IMR-90 (cell line): Measurements from ENCODE around the gene BCL2. TPM values are rescaled to one million over a fixed set of nuclear protein-coding genes. Genes with fewer than 3 reads are reported as not detected.

Experiments used
- ATAC-seq: fragments of 200-7000 bp; cut with Tn5 transposase; 2 replicates; pipeline ENCODE4 v1.9.1; 2020; ENCODE audit warnings: low read depth, mild to moderate bottlenecking, moderate library complexity
- BruUV-seq: library from RNA; stranded (reverse); fragments of 400-500 nt; replicated peaks from 2 replicates; lab custom pipeline; 2021; lab: Mats Ljungman, UMichigan
- CTCF ChIA-PET: fragments of 300-600 bp; formaldehyde crosslinking; extraction: SDS; loops from one replicate; lab custom pipeline; 2021; ENCODE audit warnings: antibody characterized with exemption; lab: Yijun Ruan, JAX
- POLR2A ChIA-PET: fragments of 300-600 bp; sonication (Branson Sonifier 250); formaldehyde crosslinking; loops from one replicate; lab custom pipeline; 2022; ENCODE audit warnings: antibody characterized with exemption; ENCODE audit not compliant: unreplicated experiment; lab: Charles Lee
- DNase-seq: peaks from one replicate; pipeline ENCODE4 v3.0.0; 2013
- H2AFZ ChIP-seq: replicated peaks from 2 replicates; pipeline ENCODE3; 2013; ENCODE audit warnings: low read length, mild to moderate bottlenecking; ENCODE audit not compliant: poor library complexity
- H2AK5ac ChIP-seq: 2 replicates; pipeline ENCODE4 v1.6.1; 2013; ENCODE audit warnings: low read depth, low read length, inconsistent platforms
- H2AK9ac ChIP-seq: replicated peaks from 2 replicates; pipeline ENCODE3; 2013; ENCODE audit warnings: mild to moderate bottlenecking, low read depth, low read length, moderate library complexity; ENCODE audit not compliant: poor library complexity
- H2BK120ac ChIP-seq: 2 replicates; pipeline ENCODE4 v1.6.1; 2013; ENCODE audit warnings: low read depth, low read length, inconsistent platforms
- H2BK15ac ChIP-seq: 3 replicates; pipeline ENCODE4 v1.6.1; 2013; ENCODE audit warnings: low read depth, low read length, inconsistent platforms
- H2BK20ac ChIP-seq: 2 replicates; pipeline ENCODE4 v1.6.1; 2013; ENCODE audit warnings: low read depth, mild to moderate bottlenecking, inconsistent platforms, low read length, moderate library complexity
- H2BK5ac ChIP-seq: 2 replicates; pipeline ENCODE4 v1.6.1; 2013; ENCODE audit warnings: mild to moderate bottlenecking, low read depth, low read length, inconsistent platforms; ENCODE audit not compliant: poor library complexity, severe bottlenecking
- H3K14ac ChIP-seq: replicated peaks from 2 replicates; pipeline ENCODE4 v1.6.1; 2013; ENCODE audit warnings: low read depth, low read length, inconsistent platforms
- H3K18ac ChIP-seq: 2 replicates; pipeline ENCODE4 v1.6.1; 2013; ENCODE audit warnings: low read depth, low read length, control low read depth
- H3K23ac ChIP-seq: 2 replicates; pipeline ENCODE4 v1.6.1; 2013; ENCODE audit warnings: low read depth, low read length, inconsistent platforms
- H3K27ac ChIP-seq: 2 replicates; pipeline ENCODE4 v1.5.1; 2013; ENCODE audit warnings: mild to moderate bottlenecking, control low read depth, low read length; ENCODE audit not compliant: insufficient read depth
- H3K27me3 ChIP-seq: 2 replicates; pipeline ENCODE4 v1.6.1; 2013; ENCODE audit warnings: low read length; ENCODE audit not compliant: control insufficient read depth, insufficient read depth
- H3K36me3 ChIP-seq: 2 replicates; pipeline ENCODE4 v1.6.1; 2013; ENCODE audit warnings: low read length, mixed read lengths; ENCODE audit not compliant: control insufficient read depth, insufficient read depth
- H3K4ac ChIP-seq: 2 replicates; pipeline ENCODE4 v1.6.1; 2013; ENCODE audit warnings: low read depth, low read length, inconsistent platforms
- H3K4me1 ChIP-seq: 2 replicates; pipeline ENCODE4 v1.6.1; 2013; ENCODE audit warnings: low read length, mixed read lengths; ENCODE audit not compliant: control insufficient read depth, insufficient read depth
- H3K4me2 ChIP-seq: 2 replicates; pipeline ENCODE4 v1.6.1; 2013; ENCODE audit warnings: low read depth, mild to moderate bottlenecking, control low read depth, low read length, moderate library complexity
- H3K4me3 ChIP-seq: 2 replicates; pipeline ENCODE4 v1.5.1; 2013; ENCODE audit warnings: low read depth, mild to moderate bottlenecking, control low read depth, low read length, moderate library complexity; ENCODE audit not compliant: insufficient read depth
- H3K56ac ChIP-seq: 2 replicates; pipeline ENCODE4 v1.6.1; 2013; ENCODE audit warnings: low read length, inconsistent platforms; ENCODE audit not compliant: insufficient read depth; ENCODE audit errors: extremely low read depth
- H3K79me1 ChIP-seq, 2 experiments: 2 replicates each; pipeline ENCODE4 v1.6.1; 2013; ENCODE audit warnings: low read length in 2 of 2, inconsistent platforms in 1 of 2, low read depth in 1 of 2
- H3K9ac ChIP-seq: 2 replicates; pipeline ENCODE4 v1.6.1; 2013; ENCODE audit warnings: low read depth, low read length, control low read depth
- H3K9me1 ChIP-seq: 2 replicates; pipeline ENCODE4 v1.6.1; 2013; ENCODE audit warnings: low read length, inconsistent platforms; ENCODE audit not compliant: insufficient read depth
- H3K9me3 ChIP-seq: 2 replicates; pipeline ENCODE4 v1.6.1; 2013; ENCODE audit warnings: low read length; ENCODE audit not compliant: control insufficient read depth, insufficient read depth
- H4K20me1 ChIP-seq: 2 replicates; pipeline ENCODE4 v1.6.1; 2013; ENCODE audit warnings: low read length, inconsistent platforms; ENCODE audit not compliant: insufficient read depth
- H4K5ac ChIP-seq: 2 replicates; pipeline ENCODE4 v1.6.1; 2013; ENCODE audit warnings: mild to moderate bottlenecking, low read depth, low read length, control low read depth
- H4K8ac ChIP-seq, 2 experiments: 2 replicates each; pipeline ENCODE4 v1.6.1; 2013; ENCODE audit warnings: low read depth in 2 of 2, low read length in 2 of 2, control low read depth in 1 of 2, inconsistent platforms in 1 of 2
- H4K91ac ChIP-seq: 2 replicates; pipeline ENCODE4 v1.6.1; 2013; ENCODE audit warnings: low read depth, low read length, inconsistent platforms; ENCODE audit not compliant: insufficient read depth
- BHLHE40 ChIP-seq: fragments of 150-350 bp; IDR thresholded peaks from 2 replicates; pipeline ENCODE4 v1.6.1; 2016; ENCODE audit warnings: mild to moderate bottlenecking, low read depth, low read length
- CEBPB ChIP-seq: IDR thresholded peaks from 2 replicates; pipeline ENCODE4 v1.6.1; 2012; ENCODE audit warnings: low read depth, low read length, improper control_type of control experiment
- CHD1 ChIP-seq: IDR thresholded peaks from 2 replicates; pipeline ENCODE4 v1.6.1; 2012; ENCODE audit warnings: low read depth, low read length, improper control_type of control experiment
- FOS ChIP-seq: fragments of 150-350 bp; IDR thresholded peaks from 2 replicates; pipeline ENCODE4 v1.6.1; 2016; ENCODE audit warnings: low read depth, low read length
- MAFK ChIP-seq: IDR thresholded peaks from 2 replicates; pipeline ENCODE4 v1.6.1; 2012; ENCODE audit warnings: low read depth, low read length, improper control_type of control experiment
- MAZ ChIP-seq: IDR thresholded peaks from 2 replicates; pipeline ENCODE4 v1.6.1; 2012; ENCODE audit warnings: low read depth, mild to moderate bottlenecking, low read length, improper control_type of control experiment, moderate library complexity, borderline replicate concordance
- MXI1 ChIP-seq: IDR thresholded peaks from 2 replicates; pipeline ENCODE4 v1.6.1; 2012; ENCODE audit warnings: low read depth, mild to moderate bottlenecking, low read length, moderate library complexity, borderline replicate concordance
- NFE2L2 ChIP-seq: fragments of 150-350 bp; IDR thresholded peaks from 2 replicates; pipeline ENCODE4 v1.6.1; 2016; ENCODE audit warnings: low read depth, mild to moderate bottlenecking, low read length
- POLR2A ChIP-seq: IDR thresholded peaks from 2 replicates; pipeline ENCODE4 v1.6.1; 2012; ENCODE audit warnings: mild to moderate bottlenecking, low read depth, low read length
- RAD21 ChIP-seq: IDR thresholded peaks from 2 replicates; pipeline ENCODE4 v1.6.1; 2012; ENCODE audit warnings: low read length, improper control_type of control experiment
- RCOR1 ChIP-seq: IDR thresholded peaks from 2 replicates; pipeline ENCODE4 v1.6.1; 2012; ENCODE audit warnings: mild to moderate bottlenecking, low read length, improper control_type of control experiment; ENCODE audit not compliant: insufficient replicate concordance
- RFX5 ChIP-seq: IDR thresholded peaks from 2 replicates; pipeline ENCODE4 v1.8.0; 2012; ENCODE audit warnings: low read depth, mild to moderate bottlenecking, low read length, moderate library complexity
- SMC3 ChIP-seq: fragments of 150-350 bp; IDR thresholded peaks from 2 replicates; pipeline ENCODE4 v1.6.1; 2016; ENCODE audit warnings: low read depth, mild to moderate bottlenecking, antibody characterized with exemption, low read length, moderate library complexity
- WGBS, 2 experiments: methylation state at CpG; one replicate each; pipeline versions ENCODE4 v1.1.5 to v1.1.7; 2013; ENCODE audit warnings: missing lambda C conversion rate in 2 of 2; ENCODE audit not compliant: insufficient read length in 1 of 2; ENCODE audit errors: extremely low coverage in 2 of 2; 5-methylcytosine and 5-hydroxymethylcytosine counted together
- dilution Hi-C: fragments of 300-500 bp; cut with HindIII; formaldehyde crosslinking; loops from one replicate; pipeline ENCODE4 v1.14.3; 2018; ENCODE audit warnings: low sequenced_read_pairs; ENCODE audit not compliant: unreplicated experiment
- in situ Hi-C: fragments of 300-500 bp; cut with MboI; formaldehyde crosslinking; loops from 3 replicates; pipeline ENCODE4 v1.14.3; 2019; ENCODE audit warnings: low sequenced_read_pairs, inconsistent platforms, mixed read lengths
- intact Hi-C: fragments of 100-400 bp; cut with micrococcal nuclease; formaldehyde crosslinking; loops from 2 replicates; pipeline ENCODE4 v1.10.0; 2022
- polyA plus RNA-seq, 3 experiments: library from polyadenylated mRNA; depleted of rRNA; stranded (reverse); fragments of >200 nt; gene quantifications; 2 replicates each; pipeline ENCODE4 v1.2.3, GENCODE V29; 2012; ENCODE audit warnings: low replicate concordance in 1 of 3
- total RNA-seq: library from RNA; depleted of rRNA; stranded (reverse); fragments of >200 nt; gene quantifications from 2 replicates; pipeline ENCODE4 v1.2.3, GENCODE V29; 2012
- TF ChIP-seq, protein P1 (sequence below): fragments of 150-350 bp; IDR thresholded peaks from 2 replicates; pipeline ENCODE4 v1.6.1; 2016; ENCODE audit warnings: low read depth, mild to moderate bottlenecking, low read length, moderate library complexity, borderline replicate concordance
- TF ChIP-seq, protein P2 (sequence below): conservative IDR thresholded peaks from 2 replicates; pipeline ENCODE4 v1.5.1; 2012; ENCODE audit warnings: mild to moderate bottlenecking, low read depth, low read length, improper control_type of control experiment
- TF ChIP-seq, protein P3 (sequence below): fragments of 150-350 bp; IDR thresholded peaks from 2 replicates; pipeline ENCODE4 v1.6.1; 2017; ENCODE audit warnings: mild to moderate bottlenecking, antibody characterized with exemption, low read length, low read depth

BCL2 gene
- total and polyA plus RNA-seq, 2 of the 4 experiments (the other 2 are of a cell fraction): 0.24 to 0.54 TPM

DNA sequence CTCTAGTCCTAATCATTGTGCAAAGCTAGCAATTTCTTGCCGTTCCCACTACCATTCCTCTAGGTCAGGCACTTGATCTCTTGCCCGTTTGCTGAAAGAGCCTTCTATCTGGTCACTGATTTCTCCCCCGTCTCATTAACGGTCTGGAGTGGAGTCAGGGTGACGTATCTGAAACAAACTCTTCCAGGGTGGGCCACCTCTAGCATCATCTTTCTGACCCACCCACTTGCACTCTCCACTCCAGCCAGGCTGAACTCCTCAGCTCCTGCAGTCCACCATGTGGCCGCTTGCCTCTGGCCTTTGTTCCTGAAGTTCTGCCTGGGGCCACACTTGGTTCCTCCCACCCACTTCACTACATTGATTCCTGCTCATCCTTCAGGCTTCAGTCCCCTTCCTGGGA lies 13.3 kb downstream of the BCL2 start:
- Histone ChIP-seq H2BK20ac (no peak overlapping the region), H3K9me1 (no peaks in the 10 kb centered on the region), H2BK120ac (no peak overlapping the region), H3K36me3 (no peaks in the 10 kb centered on the region), H3K23ac (no peak overlapping the region), H3K14ac (no peak overlapping the region), H3K4me1 (no peaks in the 10 kb centered on the region), H3K27me3 (peaks cover 4% of the 10 kb centered on the region), H3K27ac (no peak overlapping the region), H3K4me3 (no peak overlapping the region), H2AK5ac (no peak overlapping the region), H3K9me3 (no peaks in the 10 kb centered on the region), H2AK9ac (no peak overlapping the region), H2AFZ (no peak overlapping the region), H2BK15ac (no peak overlapping the region), H3K56ac (no peak overlapping the region), H2BK5ac (no peak overlapping the region), H3K9ac (no peak overlapping the region), H4K91ac (no peak overlapping the region), H4K5ac (no peak overlapping the region), H3K4me2 (no peak overlapping the region), H3K18ac (no peak overlapping the region), H3K4ac (no peak overlapping the region), H4K8ac (no peak overlapping the region), H4K20me1 (no peaks in the 10 kb centered on the region), H3K79me1 (no peaks in the 10 kb centered on the region)
- intact Hi-C loops (no loop called here), in situ Hi-C loops (no loop called here), dilution Hi-C loops (no loop called here)
- DNase-seq (no peak), ATAC-seq (no peak)
- CTCF ChIA-PET: no interaction called here
- no peak for TF ChIP-seq BHLHE40
- no peak for TF ChIP-seq CHD1
- no peak for TF ChIP-seq MAFK
- no peak for TF ChIP-seq NFE2L2
- TF ChIP-seq, protein P1, sequence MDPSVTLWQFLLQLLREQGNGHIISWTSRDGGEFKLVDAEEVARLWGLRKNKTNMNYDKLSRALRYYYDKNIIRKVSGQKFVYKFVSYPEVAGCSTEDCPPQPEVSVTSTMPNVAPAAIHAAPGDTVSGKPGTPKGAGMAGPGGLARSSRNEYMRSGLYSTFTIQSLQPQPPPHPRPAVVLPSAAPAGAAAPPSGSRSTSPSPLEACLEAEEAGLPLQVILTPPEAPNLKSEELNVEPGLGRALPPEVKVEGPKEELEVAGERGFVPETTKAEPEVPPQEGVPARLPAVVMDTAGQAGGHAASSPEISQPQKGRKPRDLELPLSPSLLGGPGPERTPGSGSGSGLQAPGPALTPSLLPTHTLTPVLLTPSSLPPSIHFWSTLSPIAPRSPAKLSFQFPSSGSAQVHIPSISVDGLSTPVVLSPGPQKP: no peak
- no peak for TF ChIP-seq MAZ
- no peak for TF ChIP-seq RAD21
- no peak for TF ChIP-seq FOS
- no peak for TF ChIP-seq RCOR1
- TF ChIP-seq, protein P2, sequence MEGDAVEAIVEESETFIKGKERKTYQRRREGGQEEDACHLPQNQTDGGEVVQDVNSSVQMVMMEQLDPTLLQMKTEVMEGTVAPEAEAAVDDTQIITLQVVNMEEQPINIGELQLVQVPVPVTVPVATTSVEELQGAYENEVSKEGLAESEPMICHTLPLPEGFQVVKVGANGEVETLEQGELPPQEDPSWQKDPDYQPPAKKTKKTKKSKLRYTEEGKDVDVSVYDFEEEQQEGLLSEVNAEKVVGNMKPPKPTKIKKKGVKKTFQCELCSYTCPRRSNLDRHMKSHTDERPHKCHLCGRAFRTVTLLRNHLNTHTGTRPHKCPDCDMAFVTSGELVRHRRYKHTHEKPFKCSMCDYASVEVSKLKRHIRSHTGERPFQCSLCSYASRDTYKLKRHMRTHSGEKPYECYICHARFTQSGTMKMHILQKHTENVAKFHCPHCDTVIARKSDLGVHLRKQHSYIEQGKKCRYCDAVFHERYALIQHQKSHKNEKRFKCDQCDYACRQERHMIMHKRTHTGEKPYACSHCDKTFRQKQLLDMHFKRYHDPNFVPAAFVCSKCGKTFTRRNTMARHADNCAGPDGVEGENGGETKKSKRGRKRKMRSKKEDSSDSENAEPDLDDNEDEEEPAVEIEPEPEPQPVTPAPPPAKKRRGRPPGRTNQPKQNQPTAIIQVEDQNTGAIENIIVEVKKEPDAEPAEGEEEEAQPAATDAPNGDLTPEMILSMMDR: no peak
- TF ChIP-seq, protein P3, sequence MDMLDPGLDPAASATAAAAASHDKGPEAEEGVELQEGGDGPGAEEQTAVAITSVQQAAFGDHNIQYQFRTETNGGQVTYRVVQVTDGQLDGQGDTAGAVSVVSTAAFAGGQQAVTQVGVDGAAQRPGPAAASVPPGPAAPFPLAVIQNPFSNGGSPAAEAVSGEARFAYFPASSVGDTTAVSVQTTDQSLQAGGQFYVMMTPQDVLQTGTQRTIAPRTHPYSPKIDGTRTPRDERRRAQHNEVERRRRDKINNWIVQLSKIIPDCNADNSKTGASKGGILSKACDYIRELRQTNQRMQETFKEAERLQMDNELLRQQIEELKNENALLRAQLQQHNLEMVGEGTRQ: no peak
- TF ChIP-seq SMC3: no peak
- TF ChIP-seq POLR2A: no peak
- no peak for TF ChIP-seq MXI1
- no peak for TF ChIP-seq CEBPB
- TF ChIP-seq RFX5: no peak
- BruUV-seq: no TSS peak
- no CpG with 5 or more reads among the region's 6 CpGs for WGBS, 2 experiments
- POLR2A ChIA-PET: no interaction called here
